Hematopoietic multipotent progenitor cell treated with erythropoietin and hydrocortisone succinate and interleukin-3 and kit ligand, for 6 days (in vitro differentiated cells): ENCODE results near the gene SLC9A3.
A peak's percentile ranks its signal among the peaks of the same experiment; 100 is the strongest.

ENCODE experiments used
- DNase-seq: peaks from one replicate; pipeline ENCODE4 v3.0.0-alpha.2; 2015

SLC9A3 gene

DNA sequence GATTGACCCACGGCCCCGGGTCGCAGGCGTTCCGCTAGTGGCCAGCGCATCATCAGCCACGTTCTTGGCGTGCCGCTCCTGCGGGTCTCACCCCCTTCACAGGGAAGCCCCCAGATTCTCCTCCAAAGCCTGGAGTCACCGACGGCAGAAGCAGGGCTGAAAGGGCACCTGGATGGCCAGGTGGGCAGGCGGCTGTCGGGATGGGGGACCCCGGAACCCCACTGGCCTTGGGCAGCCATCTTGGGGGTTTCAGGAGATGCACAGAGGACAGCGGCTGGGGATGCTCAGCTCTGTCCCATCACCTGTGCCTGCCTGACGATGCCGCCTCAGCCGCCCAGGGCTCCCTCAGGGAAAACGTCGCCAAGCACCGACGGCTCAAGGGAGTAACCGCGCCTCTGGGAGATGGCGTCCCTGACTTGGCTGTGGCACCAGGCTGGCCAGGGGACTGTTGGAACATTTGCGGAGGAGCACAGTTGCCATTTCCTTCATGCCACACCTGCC lies 14.1 kb upstream of the SLC9A3 start:
- no peak for DNase-seq

DNA sequence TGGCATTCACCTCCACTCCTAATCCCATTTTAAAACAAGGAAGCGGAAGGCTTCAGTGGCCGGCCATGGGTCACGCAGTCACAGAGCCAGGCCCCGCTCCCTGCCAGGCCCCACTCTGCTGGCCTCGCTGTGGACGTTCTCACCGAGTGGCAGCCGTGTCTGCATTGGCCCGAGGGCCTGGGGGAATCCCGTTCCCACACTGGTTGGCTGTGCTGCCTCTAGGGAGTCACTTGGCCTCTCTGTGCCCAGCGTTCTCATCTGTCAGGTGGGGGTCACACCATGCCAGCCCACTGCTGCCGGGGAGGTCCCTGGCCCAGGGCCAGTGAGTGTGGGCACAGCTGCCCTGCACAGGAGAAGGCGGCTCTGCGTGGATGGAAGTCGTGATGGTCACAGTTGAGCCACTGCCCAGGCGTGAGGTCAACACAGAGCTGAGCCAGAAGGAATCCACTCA lies 13.4 kb upstream of the SLC9A3 start:
- DNase-seq, result no peak

DNA sequence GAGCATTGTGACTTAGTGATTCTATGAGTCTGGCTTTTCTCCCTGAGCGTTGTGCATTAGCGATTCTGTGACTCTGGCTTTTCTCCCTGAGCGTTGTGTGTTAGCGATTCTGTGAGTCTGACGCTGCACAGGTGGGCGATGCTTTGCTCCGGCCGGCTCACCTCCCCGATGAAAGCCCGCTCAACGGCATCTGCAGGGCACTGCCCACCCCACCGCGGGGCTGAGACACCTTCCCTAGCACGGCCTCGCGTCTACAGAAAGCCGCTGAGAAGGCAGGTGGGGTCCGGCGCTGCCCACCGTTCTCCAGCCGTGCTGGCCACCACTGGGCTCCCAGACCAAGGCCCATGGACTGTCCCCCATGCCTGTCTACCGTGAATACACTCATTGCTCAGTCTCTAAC lies 12.8 kb upstream of the SLC9A3 start:
- DNase-seq, result no peak

DNA sequence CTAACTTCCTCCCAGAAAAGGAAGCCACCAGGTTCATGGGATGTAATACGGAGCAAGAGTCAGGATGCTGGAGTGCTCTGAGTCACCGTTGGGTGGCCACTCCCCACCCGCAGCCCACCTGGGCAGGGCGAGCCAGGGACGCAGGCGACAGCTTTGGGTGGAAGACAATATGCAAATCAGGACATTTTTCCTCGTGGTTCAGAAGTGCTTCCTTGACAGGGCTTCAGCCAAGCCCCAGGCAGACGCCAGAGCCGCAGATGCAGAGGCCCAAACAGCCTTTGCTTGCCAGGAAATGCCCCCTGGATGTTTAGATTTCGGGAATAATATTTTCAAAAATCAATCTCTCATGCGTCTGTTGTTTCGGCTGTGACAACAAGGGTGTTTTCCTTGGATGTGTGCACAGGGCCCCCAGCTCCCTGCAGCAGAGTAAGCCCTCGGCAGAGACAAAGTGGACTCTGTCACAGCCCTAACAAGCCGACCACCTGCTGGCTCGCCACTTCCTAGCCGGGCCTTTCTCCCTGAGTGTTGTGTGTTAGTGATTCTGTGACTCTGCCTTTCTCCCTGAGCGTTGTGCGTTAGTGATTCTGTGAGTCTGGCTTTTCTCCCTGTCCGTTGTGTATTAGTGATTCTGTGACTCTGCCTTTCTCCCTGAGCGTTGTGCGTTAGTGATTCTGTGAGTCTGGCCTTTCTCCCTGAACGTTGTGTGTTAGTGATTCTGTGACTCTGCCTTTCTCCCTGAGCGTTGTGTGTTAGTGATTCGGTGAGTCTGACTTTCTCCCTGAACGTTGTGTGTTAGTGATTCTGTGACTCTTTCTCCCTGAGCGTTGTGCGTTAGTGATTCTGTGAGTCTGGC lies 11.8 kb upstream of the SLC9A3 start:
- no peak for DNase-seq

DNA sequence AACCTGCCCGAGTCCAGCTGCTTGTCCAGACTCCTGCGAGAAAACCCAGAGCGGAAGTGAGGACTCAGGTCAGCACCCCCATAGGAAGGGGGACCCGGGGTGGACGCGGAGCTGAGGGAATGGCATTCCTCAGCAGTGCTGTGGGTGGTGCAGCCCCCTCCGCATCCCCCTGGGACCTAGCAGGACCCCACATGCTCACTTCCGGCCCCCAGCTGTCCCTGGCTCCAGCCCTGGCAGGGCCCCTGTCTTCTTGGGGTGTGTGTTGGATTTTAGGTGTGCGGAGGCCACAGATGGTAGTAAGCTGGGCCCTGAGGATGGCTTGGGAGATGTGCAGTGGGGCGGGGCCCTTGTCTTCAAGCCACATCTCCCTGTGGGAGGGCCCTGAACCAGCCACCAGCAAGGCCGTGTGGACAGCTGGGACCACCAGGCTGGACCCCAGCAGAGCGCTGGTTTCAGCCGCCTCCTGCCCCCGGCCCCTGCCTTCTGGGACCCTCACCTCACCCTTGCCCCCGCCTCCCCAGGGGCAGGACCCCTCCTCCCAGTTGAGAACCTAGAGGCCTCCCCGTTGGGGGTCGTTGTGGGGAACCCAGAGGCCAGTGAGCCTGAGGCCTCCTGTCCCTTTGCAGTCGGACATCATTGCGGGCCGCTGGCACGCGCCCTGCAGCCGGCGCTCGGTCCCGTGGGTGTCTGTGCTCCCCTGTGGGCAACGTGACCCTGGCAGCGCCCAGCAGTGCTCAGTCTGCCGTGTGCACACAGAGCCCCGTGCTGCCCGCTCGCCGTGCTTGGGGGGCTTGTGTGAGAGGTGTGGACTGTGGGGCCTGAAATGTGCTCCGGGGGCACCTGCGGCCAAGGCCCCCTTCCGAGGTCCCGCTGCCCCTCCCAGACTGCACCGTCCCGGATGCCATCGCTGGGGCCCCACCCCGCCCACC lies 10.8 kb upstream of the SLC9A3 start:
- DNase-seq, result no peak

DNA sequence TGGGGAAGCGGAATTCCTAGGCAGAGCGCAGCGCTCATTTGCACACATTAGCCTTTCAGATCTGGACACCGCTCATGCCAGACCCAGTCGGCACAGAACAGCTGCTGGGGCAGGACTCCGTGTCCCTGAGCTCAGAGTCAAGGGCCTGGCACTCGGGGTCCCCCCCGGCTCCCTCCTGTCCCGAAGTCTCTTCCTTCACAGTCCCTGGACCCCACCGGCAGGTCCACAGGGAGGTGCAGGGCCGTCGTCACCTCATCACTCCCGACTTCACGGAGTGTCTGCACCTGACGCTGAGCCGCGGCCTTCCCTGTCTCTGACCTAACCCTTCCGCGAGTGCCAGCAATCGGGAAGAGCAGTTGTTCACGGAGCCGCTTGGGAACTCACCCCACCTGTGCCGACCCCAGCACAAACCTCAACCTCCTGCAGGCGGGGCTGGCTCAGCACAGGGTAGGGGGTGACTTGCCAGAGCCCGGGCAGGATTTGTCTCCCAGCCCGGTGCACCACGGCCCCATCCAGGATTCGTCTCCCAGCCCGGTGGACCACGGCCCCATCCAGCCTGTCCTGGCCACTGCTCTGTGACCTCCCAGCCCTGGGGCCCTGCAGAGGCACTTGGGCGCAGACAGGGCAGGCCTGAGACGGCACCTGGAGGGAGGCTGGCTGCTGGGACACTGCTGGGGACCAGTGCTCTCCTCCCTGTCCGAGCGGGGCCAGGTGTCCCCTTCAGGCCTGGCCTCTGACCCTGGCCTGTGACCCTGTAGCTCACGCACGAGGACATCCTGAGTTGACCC lies 9.9 kb upstream of the SLC9A3 start:
- DNase-seq, result no peak

DNA sequence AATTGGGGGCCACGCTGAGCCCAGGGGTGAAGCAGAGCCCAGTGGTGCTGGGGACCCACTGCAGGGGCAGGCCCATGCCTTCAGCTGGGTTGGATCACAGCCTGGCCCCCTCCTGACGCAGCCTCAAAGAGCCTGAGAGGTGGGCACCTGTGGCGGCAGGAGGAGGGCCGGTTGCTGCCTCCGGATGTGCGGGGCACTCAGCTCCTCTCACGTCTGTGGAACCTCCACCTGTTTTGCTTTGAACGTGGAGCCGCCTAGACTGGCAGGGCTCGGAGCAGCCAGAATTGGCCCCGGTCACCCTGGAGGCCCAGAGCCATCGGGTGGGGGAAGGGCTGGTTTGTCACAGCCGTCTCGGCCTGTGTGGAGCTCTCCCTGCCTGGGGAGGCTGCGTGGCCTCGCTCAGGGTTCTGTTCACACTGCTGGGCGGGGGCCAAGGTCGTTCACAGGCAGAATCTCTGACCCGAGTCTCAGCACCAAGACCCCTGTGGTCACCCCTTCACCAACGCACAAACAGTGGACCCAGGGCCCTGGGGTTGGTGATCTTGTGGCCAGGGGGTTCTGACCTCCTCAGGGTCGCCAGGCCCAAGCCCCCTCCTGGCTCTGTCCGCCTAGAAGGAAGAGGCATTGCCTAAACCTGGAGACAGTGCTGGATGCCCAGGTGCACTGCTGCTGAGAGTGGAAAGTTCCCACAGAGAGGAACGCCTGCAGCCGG lies 9.2 kb upstream of the SLC9A3 start:
- DNase-seq, result no peak

DNA sequence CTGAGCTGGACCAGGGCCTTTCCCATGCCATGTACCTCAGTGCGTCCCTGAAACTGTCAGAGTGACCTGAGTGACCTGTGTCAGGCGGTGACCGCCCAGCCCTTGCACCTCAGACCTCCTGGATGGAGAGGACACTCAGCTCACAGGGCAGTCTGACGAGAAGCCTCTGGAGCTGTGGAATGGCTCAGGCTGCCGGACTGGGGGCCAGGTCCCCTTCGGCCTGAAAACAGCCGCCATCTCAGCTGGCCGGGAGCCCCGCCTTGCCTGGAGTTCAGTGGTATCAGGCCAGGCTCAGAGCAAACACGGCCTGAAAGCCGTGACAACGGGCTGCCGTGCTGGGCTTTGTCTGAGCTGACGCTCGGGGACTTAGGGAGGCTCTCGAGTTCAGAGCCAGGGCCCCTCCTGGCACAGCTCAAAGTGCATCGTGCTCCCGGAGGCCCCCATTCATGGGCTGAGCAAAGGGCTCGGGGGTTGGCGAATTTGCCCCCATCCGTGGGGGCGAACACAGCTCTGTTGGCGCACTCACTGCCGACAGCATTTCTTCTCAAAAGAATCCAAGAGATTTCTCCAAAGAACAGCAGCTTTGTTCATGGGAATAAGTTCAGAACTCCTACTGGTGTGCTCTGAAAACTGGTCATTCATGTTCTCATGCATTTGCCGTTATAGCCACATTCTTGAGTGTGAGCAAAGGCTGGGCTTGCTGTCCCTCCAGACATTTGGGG lies 8.4 kb upstream of the SLC9A3 start:
- no peak for DNase-seq

DNA sequence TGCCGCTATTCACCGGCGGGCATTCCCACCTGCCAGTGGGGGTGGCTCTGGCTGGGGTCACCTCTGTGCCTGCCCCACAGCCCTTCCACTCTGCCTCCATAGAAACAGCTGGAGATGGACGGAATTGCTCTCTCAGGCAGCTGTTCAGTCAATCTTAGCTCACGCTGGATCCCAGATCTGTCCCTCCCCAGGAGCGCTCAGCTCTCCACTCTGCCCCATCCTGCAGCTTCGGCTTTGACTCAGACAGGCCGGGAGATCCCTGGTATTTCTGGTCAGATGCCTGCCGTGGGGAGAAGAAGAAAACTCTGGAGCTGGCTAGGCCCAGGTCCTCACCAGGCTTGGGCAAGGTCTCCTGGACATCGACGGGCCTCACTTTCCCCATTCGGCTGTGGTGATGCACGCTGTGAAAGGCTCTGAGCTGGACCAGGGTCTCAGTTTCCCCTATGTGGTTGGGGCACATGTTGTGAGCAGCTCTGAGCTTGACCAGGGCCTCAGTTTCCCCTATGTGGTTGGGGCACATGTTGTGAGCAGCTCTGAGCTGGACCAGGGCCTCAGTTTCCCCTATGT lies 7.6 kb upstream of the SLC9A3 start:
- no peak for DNase-seq

DNA sequence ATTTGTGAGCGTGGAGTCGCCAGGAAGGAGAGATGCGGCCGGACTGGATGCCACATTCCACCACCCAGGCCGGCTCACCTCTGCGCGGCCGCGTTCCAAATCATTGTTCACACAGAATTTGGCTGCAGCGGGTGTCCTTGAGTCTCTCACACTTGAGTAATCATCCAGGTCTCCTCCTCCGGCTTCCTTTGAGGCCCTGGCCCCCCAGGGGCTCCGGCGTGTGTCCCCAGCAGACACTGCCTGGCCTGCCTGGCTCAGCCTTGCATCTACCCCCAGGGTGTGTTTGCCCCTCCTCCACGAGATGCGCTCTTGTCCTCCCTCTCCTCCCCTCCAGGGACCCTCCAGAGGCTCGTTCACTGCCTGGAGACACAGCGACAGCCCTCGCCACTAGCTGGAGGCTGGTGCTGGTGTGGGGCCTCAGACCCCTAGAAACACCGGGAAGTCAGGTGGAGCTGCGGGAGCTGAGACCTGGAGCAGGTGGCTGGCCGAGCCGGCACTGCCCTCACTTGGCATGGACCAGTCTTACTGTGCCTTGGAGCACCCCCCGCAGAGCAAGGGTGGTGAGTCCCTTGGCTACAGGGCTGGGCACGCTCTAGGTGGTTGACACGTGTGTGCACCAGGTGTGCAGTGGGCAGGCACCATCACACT lies 7.0 kb upstream of the SLC9A3 start:
- no peak for DNase-seq

DNA sequence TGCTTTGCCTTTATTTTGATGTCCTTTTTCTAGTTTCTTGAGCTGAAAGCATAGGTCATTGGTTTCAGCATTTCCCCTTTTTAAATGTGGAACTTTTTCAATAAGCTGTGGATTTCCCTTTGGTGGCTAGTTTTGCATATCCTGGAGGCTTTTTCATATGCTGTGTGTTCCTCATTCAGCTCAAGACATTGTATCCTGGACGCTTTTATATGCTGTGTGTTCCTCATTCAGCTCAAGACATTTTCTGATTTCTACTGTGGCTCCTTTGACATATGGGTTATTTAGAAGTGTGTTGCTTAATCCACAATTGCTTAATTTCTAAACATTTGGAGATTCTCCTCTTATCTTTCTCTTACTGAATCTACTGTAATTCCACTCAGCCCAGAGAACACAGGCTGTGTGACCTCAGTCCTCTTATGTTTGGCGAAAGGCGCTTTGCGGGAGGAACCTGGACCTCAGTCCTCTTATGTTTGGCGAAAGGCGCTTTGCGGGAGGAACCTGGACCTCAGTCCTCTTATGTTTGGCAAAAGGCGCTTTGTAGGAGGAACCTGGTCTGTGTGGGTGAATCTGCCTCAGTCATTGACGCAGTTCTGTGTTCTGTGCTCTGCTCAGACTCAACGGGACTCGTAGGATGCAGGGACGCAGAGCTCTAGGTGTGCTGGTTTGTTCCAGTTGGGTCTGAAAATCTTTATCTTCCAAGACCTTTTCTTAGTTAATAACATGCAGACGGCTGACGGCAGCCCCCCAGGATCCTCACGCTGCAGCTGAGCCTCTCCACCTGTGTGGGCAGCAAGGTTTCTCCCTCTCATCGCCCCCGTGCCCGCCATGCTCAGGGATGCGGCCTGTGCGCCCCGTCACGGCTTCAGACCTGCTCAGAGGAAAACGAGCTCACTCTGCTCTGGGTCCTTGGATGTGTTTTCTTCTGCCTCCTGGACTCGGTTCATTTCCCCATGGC lies 6.0 kb upstream of the SLC9A3 start:
- peak; percentile 39 for DNase-seq

DNA sequence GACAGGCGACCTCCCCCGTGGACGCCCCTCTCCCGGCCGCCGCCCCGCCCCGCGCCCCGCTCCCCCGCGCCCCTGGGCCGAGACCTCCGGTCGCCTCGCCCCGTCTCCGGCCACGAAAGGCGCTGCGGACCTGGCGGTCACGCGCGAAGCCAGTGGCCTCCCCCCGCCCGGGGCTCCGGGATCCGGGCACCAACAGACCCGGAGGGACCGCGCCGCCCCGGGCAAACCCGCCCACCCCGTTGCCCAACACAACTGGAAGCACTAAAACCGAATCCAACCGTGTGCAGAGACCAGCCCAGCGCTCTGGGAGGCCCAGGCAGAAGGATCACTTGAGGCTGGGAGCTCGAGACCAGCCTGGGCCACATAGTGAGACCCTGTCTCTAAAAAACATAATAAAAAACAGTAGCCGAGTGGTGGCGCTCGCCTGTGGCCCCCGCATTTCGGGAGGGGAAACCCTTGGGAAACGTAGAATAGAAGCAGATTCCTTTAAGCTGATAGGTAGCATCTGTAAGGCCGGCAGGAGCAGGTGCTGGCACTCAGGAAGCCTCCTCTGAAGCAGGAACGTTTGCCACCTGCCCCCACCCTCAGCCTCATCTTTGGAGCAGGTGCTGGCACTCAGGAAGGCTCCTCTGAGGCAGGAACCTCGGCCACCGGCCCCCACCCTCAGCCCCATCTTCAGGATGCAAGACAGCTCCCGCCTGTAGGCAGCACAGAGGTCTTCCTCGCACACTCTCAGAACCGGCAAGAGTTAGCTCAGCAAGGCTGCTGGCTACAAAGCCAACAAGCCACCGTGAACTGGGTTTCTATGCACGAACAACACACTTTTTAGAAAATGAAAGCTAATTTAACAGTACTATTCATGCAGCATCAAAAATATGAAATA lies 4.6 kb upstream of the SLC9A3 start:
- DNase-seq, result no peak

DNA sequence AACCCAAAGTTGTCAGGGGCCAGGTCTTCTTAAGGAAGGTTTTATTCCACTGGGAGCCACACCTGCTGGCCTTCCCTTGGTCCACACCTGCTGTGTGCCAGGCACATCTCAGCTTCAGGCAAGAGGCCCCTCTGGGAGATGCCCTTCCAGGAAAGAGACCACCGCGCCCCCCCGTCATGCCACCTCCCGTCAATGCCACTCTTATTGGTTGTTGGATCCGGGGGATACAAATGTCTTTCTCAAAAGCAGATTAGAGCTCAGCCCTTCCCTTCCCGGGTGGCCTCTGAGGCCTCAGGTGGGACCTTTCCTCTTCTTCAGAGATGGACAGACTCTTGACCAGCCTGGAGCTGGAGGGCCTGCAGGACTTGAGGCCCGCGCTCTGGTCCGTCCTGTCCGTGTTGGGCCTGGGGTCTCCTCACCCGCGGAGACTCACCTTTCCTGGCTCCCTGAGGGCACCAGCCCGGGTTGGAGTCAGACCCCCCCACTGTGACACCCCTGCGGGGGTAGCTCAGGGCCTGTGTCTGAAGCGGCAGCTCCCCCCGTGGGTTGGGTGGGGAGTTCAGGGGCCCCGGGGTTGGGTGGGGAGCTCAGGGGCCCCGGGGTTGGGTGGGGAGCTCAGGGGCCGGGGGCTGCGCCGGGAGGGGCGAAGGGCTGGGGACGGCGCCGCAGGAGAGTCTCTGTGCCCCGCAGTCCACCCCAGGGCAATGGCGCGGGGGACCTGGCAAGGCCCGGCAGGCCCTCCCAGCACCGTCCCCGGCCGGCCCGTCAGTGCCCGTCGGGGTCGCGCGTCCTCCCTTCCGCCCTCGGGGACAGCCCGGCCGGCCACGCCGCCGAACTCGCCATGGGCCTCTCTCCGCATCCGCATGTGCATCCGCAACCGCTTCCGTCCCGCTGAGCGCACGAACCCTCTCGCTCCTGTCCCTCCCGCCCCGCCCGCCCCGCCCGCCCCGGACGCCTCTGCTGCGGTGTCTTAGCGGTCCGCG lies 3.7 kb upstream of the SLC9A3 start:
- no peak for DNase-seq

DNA sequence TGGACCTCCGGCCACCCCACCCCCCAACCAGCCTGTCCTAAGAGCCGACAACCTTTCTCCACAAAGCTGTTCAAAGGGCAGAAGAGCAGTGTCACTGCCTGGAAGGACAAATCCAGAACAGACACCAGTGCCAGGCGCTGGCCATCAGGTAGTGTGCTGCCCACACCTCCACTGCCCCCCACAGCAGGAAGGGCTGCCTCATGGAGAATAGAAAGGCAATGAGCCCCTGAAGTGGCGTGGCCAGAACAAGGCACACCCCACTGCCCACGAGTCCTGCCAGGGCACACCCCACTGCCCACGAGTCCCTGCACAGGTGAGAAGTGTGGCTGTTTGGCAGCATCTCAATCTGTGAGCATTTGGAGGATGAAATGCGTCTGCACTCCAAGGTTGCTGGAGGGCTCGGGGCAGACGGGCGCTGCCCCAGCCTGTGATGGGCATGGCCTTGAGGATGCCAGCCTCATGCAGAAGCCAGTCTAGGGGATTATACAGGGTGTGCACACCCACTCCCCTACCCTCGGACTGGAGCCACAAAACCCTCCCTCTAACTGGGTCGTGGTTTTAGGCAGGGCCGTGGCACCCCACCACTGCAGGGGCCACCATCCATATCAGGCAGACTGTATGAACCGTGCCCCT lies 2.3 kb upstream of the SLC9A3 start:
- no peak for DNase-seq

DNA sequence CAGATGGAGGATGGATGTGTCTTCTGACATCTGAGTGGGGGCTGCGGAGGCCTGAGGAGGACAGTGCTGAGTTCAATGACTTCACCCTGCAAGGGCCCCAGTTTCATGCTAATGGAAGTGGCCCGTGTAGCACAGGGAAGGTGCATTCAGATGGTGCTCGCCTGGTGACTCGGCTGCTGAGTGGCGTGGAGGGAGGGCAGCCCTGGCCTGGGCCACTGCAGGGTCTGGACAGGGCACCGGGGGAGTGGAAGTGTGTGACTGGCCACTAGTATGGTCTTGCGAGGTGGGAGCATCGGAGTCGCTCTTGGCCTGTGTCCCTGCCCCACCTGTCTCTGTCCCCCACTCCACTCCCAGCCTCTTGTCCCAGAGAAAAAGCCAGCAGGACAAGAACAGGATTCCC lies 1.7 kb upstream of the SLC9A3 start:
- no peak for DNase-seq

DNA sequence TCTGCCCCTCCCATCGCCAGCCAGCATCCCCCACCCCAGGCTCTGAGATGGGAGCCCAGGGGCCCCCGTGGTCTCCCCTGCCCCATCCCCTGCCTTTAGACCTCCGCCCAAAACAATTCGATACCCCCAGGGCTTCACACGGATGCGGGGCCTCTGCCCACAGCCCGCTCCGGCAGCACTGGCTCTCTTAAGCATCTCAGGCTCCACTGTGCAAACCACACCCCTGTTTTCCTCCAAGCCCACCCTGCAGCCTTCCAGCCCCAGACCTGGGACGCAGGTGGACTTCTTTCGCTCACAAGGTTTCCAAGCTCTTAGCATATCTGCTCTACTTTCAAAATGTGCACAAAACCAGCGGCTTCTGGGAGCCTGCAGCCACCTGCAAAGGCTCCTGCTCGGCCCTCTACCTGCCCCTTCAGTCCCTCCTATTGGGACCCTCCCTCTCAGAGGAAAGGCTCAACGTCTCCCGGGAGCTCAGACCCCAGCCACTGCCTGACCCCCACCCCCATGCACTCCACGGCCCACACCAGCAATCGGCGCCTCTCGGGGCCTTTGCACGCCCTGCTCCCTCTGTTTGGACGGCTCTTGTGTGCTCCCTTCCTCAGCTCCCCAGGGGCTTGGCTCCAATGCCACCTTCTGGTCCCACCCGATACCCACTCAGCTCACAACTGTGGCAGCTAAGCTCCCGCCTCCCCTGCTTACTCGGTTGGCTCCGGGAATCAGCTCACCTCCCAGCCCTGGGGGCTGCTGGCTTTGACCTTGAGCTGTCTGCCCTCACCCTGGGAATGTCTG lies 918 bp upstream of the SLC9A3 start:
- no peak for DNase-seq
